HFFc6 (cell line): Measurements from ENCODE around the gene ACAN. TPM values are rescaled to one million over a fixed set of nuclear protein-coding genes. Genes with fewer than 3 reads are reported as not detected.
A peak's percentile ranks its signal among the peaks of the same experiment; 100 is the strongest.

Experiments used
- DNase-seq: peaks from one replicate; pipeline ENCODE4 v3.0.0-alpha.2; 2018
- H3K27ac Mint-ChIP-seq: 2 replicates; pipeline ENCODE4 v1.8.0; 2020; ENCODE audit warnings: mild to moderate bottlenecking, mixed read lengths
- H3K27me3 Mint-ChIP-seq: 2 replicates; pipeline ENCODE4 v1.8.0; 2021; ENCODE audit warnings: mild to moderate bottlenecking, moderate library complexity, mixed read lengths; ENCODE audit not compliant: insufficient read depth
- H3K36me3 Mint-ChIP-seq: 2 replicates; pipeline ENCODE4 v1.8.0; 2021; ENCODE audit warnings: low read depth, mixed read lengths
- H3K4me1 Mint-ChIP-seq: 2 replicates; pipeline ENCODE4 v1.8.0; 2020; ENCODE audit warnings: low read depth, mixed read lengths
- H3K4me3 Mint-ChIP-seq: 2 replicates; pipeline ENCODE4 v1.8.0; 2020; ENCODE audit warnings: mild to moderate bottlenecking, moderate library complexity, mixed read lengths
- H3K9me3 Mint-ChIP-seq: 2 replicates; pipeline ENCODE4 v1.8.0; 2020; ENCODE audit warnings: mild to moderate bottlenecking, mixed read lengths
- total RNA-seq, 6 experiments: library from RNA; stranded (reverse); fragmentation: NEBNext Ultra II Directional; extraction: Animal tissue kit (Norgen Biotek cat#: 25700); gene quantifications; 2 replicates in 1 of 6; 3 replicates in 5 of 6; pipeline ENCODE4 v1.2.3, GENCODE V29; 2021
- TF ChIP-seq, protein P1 (sequence below): fragments of 200-600 bp; sonication (generic); IDR thresholded peaks from 2 replicates; pipeline ENCODE4 v1.5.0; 2021; ENCODE audit warnings: antibody characterized with exemption, mild to moderate bottlenecking

The ACAN gene
- total RNA-seq, 6 experiments from 2014 or later = 0.02 to 0.14 (median 0.10) TPM; not detected in 3

DNA sequence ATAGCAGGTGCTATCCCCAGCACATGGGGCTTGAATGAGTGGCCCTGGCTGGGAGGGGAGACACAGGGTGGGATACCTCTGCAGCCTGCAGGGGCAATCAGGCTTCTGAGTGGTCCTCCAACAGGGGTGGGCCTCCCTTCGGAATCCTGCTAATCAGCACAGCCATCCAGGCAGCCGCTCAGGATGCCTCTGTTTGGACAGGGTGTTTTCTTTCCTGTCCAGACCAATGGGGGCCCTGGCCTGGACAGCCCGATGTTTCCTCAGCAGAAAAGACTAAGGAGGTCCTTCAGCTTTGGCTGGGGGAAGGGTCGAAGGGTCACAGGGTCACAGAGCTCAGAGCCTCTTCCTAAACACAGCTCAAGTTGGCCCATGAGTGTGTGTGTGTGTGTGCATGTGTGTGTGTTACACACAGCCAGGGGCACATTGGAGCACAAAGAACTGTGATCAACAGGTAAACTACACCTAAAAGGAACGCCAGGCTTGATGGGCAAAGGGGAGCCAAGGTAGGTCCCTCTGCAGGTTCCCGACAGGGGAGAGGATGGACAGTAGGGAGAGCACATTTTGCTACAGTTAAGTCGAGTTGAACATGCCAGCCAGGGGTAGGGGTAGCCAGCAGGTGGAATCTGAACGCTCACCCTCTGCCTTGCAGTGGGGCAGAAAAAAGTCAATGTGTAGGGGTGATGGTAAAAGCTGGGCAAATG lies 93.2 kb downstream of the ACAN start:
- no peak overlapping the region for H3K4me3 Mint-ChIP-seq
- TF ChIP-seq, protein P1, sequence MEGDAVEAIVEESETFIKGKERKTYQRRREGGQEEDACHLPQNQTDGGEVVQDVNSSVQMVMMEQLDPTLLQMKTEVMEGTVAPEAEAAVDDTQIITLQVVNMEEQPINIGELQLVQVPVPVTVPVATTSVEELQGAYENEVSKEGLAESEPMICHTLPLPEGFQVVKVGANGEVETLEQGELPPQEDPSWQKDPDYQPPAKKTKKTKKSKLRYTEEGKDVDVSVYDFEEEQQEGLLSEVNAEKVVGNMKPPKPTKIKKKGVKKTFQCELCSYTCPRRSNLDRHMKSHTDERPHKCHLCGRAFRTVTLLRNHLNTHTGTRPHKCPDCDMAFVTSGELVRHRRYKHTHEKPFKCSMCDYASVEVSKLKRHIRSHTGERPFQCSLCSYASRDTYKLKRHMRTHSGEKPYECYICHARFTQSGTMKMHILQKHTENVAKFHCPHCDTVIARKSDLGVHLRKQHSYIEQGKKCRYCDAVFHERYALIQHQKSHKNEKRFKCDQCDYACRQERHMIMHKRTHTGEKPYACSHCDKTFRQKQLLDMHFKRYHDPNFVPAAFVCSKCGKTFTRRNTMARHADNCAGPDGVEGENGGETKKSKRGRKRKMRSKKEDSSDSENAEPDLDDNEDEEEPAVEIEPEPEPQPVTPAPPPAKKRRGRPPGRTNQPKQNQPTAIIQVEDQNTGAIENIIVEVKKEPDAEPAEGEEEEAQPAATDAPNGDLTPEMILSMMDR = no peak
- no peaks in the 10 kb centered on the region for H3K9me3 Mint-ChIP-seq
- peak overlapping the region; percentile 40; the same call in 1 of the 2 replicates for H3K27ac Mint-ChIP-seq
- no peak for DNase-seq
- H3K27me3 Mint-ChIP-seq = peaks cover 17% of the 10 kb centered on the region
- peaks cover 37% of the 10 kb centered on the region for H3K4me1 Mint-ChIP-seq
- H3K36me3 Mint-ChIP-seq = peaks cover 17% of the 10 kb centered on the region

DNA sequence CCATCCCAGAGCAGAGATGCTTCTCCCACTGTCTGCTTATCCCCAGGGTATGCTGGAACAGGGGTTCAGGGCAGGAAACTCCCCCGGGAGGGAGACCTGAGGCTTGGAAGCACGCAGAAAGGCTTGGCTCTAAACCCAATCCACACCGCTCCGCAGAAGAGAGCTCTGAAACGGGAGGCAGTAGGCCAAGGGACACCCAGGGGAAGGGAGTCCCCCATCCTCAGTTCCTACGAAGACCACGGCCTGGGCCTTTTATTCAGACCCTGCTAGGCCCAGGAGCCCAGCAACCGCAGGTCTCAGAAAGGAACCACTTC lies 93.9 kb downstream of the ACAN start:
- TF ChIP-seq, protein P1 = no peak
- no peak overlapping the region for H3K27ac Mint-ChIP-seq
- DNase-seq = no peak
- H3K36me3 Mint-ChIP-seq = peaks cover 23% of the 10 kb centered on the region
- no peak overlapping the region for H3K4me3 Mint-ChIP-seq
- H3K27me3 Mint-ChIP-seq = peaks cover 17% of the 10 kb centered on the region
- no peaks in the 10 kb centered on the region for H3K9me3 Mint-ChIP-seq
- peaks cover 43% of the 10 kb centered on the region for H3K4me1 Mint-ChIP-seq

DNA sequence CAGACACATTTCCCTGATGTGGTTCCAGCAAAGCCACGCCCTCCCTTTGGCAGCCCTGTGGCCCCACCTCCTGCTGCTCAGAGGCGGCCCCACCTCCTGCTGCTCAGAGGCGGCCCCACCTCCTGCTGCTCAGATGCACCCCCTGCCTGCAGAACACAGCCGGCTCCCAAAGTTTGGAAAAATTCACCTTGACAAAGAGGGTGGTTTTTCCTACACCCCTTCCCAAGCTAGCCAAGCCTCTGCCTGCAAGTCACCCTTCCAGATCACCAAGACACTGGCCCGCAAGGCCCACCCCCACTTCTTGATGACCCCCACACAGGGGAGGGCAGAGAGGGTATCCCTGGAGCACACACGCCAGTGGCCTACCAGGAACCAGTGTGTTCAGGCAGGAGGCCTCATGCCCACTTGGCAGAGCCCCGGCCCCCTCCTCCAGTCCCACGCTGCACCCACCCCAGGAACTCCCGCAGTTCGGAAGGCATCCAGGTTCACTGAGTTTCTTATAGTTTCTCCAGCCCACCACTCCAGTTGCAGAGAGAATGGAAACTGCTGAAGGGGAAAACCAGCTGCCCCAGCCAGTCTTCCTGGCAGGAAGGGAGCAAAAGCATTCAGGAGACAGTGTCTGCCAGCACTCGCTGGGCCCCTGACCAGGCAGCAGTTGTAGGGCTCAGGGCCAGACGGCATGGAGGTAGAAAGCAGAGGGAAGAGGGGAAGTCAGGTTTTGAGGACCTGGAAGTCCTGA lies 94.4 kb downstream of the ACAN start:
- TF ChIP-seq, protein P1 = peak; percentile 79
- Mint-ChIP-seq H3K27ac (no peak overlapping the region; the same call in 1 of the 2 replicates), H3K36me3 (peaks cover 24% of the 10 kb centered on the region), H3K9me3 (no peaks in the 10 kb centered on the region), H3K4me1 (peaks cover 49% of the 10 kb centered on the region), H3K4me3 (no peak overlapping the region), H3K27me3 (peaks cover 17% of the 10 kb centered on the region)
- DNase-seq = peak; percentile 77

DNA sequence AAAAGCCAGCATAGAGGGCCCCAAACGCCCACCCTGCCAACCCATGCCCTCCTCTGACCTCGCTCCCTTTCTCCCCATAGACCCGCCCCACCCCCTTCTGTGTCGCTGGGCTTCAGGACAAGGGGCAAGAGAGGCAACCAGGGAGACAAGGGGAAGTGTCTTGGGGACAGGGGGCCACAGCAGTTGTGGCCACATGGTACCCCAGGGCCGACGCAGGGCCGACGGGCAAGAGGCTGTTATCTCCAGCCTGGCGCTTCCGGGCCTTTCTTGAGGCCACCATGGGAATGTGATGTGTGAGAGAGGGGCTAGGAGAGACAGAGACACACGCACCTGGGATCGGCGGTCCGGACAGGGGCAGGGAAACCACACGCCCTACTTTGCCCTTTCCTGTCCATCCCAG lies 95.5 kb downstream of the ACAN start:
- Mint-ChIP-seq H3K9me3 (no peaks in the 10 kb centered on the region), H3K36me3 (peaks cover 25% of the 10 kb centered on the region), H3K27ac (no peak overlapping the region), H3K4me1 (peaks cover 52% of the 10 kb centered on the region), H3K4me3 (no peak overlapping the region; the same call in 1 of the 2 replicates), H3K27me3 (peaks cover 21% of the 10 kb centered on the region)
- DNase-seq = no peak
- TF ChIP-seq, protein P1 = no peak

DNA sequence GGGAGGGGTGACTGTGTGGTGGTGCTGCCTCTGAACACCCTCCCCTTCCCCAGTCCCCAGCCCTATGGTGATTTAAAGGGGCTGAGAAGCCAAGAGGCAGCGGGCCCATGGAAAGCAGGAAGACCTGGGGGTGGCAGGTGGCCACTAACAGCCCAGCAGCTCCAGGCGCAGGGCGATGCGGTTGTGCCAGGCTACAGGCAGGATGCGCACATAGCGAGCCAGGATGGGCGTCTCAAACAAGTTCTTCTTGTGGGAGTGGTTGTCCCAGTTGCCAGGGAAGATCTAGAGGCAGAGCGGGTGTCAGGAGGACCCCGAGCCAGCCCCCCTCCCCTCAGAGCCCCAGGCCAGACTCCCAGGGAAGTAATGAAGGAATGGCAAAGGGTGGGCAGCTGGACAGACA lies 96.0 kb downstream of the ACAN start:
- Mint-ChIP-seq H3K27me3 (peaks cover 22% of the 10 kb centered on the region), H3K4me1 (peaks cover 55% of the 10 kb centered on the region), H3K9me3 (no peaks in the 10 kb centered on the region), H3K27ac (no peak overlapping the region), H3K4me3 (no peak overlapping the region), H3K36me3 (peaks cover 30% of the 10 kb centered on the region)
- TF ChIP-seq, protein P1 = no peak
- no peak for DNase-seq
